GM20431 (cell line): ENCODE data around the gene TCERG1L.

Experiments used
- in situ Hi-C: fragments of 300-500 bp; cut with MseI, MboI; formaldehyde crosslinking; loops from one replicate; pipeline ENCODE4 v1.15.0; 2020; ENCODE audit warnings: low sequenced_read_pairs; ENCODE audit not compliant: unreplicated experiment

Gene TCERG1L

DNA sequence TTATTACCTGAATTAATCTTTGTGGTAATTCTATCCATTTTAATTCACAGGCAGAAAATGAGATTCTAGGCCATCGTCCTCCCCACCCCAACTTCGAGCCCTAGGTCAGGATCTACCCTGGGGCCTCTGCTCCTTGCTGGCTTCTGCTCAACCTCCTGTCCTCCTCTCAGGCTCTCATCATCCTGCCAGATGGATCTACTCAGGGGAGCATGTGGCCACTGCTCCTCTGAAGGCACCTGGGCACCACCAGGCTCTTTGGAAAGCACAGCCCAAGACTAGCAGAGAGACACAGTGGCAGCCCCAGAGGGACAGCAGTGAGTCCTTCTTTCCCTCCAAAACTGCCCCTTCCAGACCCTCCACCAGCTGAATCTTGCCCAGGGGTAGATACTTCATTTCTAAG, 248.2 kb downstream of the TCERG1L start:
- in situ Hi-C loops: no loop called here

DNA sequence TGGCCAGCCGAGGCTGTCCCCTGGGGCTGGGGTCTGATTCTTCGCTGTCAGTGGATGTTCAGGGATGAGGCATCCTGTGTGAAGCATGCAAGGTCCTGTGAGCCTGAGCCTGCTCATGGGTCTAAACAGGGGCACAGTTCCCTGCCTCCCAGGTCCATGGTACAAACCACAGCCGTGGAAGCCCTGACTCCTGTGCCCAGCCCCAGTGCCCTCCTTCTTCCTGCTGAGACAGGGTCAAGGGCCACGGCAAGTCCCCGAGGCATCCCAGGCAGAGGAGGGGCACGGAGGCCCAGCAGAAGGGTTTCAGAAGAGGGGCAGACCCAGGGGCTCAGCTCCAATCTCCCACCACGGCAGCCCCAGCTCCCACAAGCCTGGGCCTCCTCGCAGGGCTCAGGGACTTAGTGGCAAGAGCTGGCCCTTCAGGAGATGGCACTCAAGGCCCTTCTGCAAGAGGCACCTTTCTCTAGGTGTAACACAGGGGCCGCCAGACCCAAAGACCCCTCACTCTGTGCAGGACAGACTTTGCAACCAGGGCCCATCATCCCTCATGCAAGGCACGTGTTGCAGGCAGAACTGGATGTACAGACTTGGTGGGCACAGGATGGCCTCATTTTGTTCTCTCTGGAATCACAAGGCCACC, 248.8 kb downstream of the TCERG1L start:
- in situ Hi-C loops: no loop called here

DNA sequence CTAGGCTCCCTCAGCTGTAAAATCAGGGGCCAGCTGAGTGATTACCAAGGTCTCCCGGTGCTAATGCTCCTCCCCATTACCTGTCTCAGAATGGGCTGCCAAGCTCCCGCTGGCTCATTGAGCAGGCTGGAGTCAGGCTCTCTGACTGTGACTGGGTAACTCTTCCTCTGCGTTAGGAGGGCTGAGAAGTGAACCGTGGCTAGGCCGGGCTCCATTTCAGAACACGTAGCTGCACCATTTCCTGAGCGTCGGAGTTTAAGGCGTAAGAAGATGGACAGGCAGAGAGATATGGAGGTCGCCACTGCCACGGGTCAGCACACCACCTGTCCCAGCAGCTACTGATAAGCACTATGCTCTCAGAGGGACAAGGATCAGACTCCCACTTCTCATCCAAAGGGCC, 250.3 kb downstream of the TCERG1L start:
- in situ Hi-C loops: no loop called here

DNA sequence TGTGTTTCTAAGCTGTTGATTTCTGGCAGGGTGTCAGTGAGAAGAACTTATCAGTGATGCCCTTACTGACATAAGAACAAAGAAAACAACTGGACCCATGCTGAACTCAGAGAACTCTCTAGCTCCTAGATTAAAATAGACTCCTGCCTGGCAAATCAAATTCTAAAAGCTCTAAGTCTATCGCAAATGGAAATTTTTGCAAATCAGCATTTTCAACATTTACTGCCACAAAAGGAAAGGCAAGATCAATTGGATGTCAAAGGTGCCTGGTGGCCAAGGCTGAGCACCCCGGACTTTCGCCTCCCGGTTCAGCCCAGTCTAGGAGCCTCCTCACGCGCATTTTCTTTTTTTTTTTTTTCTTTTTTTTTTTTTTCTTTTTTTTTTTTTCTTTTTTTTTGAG, 251.6 kb downstream of the TCERG1L start:
- in situ Hi-C loops: no loop called here

DNA sequence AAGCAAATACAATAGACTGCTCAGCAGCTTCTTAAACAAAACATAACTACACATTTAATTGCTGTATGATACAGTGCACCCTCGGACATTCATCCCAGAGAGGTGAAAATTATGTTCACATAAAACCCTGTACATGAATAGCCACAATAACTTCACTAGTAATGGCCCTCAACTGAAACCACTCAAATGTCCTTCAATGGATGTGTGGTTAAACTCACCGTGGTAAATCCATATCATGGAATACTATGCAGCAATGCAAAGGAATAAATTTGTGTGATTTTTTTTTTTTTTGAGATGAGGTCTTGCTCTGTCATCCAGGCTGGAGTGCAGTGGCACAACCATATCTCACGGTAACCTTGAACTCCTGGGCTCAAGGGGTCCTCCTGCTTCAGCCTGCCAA, 252.7 kb downstream of the TCERG1L start:
- in situ Hi-C loops: no loop called here

GRCh38 chr10:131056781-131057180, 254.7 kb downstream of the TCERG1L start:
- in situ Hi-C loops: no loop called here

DNA sequence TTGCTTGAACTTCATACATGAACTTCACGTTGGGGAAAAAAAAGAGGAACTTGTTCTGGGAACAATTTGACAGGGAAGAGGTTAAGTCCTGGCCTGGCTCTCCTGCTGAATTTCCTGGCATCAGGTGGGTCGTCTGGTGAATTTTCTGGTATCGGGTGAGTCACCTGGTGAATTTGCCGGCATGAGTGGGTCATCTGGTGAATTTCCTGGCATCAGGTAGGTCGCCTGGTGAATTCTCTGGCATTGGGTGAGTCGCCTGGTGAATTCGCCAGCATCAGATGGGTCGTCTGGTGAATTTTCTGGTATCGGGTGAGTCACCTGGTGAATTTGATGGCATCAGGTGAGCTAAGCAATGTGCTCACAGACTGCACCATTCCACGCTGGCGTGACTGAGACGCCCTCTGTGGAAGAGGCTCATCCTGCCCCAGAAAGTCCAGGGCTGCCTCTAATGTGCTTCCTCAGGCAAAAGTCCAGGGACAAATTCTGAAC, 255.4 kb downstream of the TCERG1L start:
- in situ Hi-C loops: no loop called here

- in situ Hi-C loops: no loop called here
Measured at GRCh38 chr10:131055437-131055836, 256.1 kb downstream of the TCERG1L start.

GRCh38 chr10:131053192-131053591, 258.3 kb downstream of the TCERG1L start:
- in situ Hi-C loops: no loop called here

DNA sequence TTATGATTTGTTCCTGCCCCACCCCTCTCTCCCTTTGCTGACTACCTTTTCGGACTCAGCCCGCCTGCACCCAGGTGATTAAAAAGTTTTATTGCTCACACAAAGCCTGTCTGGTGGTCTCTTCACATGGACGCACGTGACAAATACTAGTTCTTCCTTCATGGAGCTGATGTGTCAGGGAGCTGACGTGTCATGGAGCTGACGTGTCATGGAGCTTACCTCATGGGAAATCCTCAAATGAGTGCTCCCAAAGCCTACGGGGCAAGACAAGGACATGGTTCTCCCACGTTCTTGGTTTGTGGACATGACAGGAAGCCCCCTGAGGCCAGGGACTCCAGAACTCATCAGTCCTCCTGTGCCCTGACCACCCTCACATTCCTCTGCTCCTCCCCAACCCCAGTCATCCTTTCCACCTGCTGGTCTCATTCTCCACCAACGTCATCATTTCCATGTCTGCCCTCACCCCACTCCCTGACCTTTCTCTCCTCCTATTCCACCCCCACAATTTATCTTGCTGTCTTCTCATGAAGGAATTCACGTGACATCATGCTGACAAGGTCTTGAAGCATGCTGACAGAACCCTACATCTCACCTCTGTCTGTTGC, 261.3 kb downstream of the TCERG1L start:
- in situ Hi-C loops: no loop called here

- in situ Hi-C loops: no loop called here
Measured at GRCh38 chr10:131049016-131049415, 262.5 kb downstream of the TCERG1L start.

DNA sequence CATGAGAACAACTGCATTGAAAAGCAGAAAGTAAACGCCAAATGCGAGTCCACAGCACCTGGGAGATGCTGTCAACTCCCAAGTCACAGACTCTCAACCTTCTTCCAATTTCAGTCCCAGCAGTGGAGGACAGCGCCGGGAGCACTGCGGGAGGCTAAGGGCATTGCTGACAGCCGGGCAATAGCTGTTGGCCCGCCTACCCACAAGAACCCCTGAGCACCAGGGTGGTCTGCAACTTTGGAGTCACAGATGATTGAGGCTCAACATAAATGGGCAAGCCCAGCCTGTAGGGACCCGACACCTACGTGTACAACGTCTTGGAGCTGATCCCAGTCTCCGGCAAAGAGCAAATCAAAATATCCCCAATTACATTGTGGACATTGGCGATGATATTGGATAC, 262.9 kb downstream of the TCERG1L start:
- in situ Hi-C loops: no loop called here

GRCh38 chr10:131047501-131047900, 264.0 kb downstream of the TCERG1L start:
- in situ Hi-C loops: no loop called here

- in situ Hi-C loops: no loop called here
Measured at GRCh38 chr10:131046194-131046593, 265.3 kb downstream of the TCERG1L start.

GRCh38 chr10:131044379-131045111, 267.0 kb downstream of the TCERG1L start:
- in situ Hi-C loops: no loop called here

- in situ Hi-C loops: no loop called here
Measured at GRCh38 chr10:131043039-131043691, 268.4 kb downstream of the TCERG1L start.
